NT2/D1 (cell line): ENCODE measurements around the gene ADH5.

Experiments used
- SUZ12 ChIP-seq: IDR thresholded peaks from 2 replicates; pipeline ENCODE4 v1.6.1; 2011; ENCODE audit not compliant: insufficient read length, insufficient read depth; ENCODE audit errors: extremely low read depth
- YY1 ChIP-seq: IDR thresholded peaks from 2 replicates; pipeline ENCODE4 v1.6.1; 2011; ENCODE audit not compliant: insufficient read length, insufficient read depth
- ZNF274 ChIP-seq: IDR thresholded peaks from 2 replicates; pipeline ENCODE4 v1.6.1; 2011; ENCODE audit warnings: mild to moderate bottlenecking, low read depth, low read length

DNA sequence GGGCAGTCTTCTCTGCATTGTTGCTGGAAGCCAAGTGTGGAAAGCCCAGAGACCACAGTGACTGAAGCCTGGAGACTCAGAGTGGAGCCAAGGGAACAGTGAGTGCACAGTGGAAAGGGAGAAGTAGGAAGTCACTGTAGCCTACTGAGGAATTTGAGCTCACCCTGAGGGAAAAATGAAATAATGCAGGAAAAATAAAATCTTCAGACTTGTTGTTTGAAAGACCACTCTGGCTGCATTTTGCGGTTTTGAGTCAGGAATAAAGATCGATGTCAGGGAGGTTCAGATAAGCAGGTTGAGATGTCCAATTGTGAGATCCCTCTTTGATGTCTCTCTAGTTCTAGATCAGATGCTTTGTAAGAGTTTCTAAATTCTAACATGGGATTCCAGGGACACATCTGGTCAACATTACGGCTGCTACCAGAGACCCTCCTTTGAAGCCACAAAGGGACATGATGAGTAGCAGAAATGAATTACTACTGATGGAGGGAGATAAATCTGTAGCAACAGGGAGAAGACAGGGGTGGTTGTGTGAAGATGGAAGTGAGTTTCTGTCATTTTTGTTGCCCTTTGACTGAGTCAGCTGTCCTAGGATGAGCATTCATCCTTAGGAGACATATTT, 47.1 kb upstream of the ADH5 start:
- TF ChIP-seq SUZ12 (no peak), ZNF274 (no peak), YY1 (no peak)
